DMS 273 (cell line): ENCODE data around the gene HOXB4.
A peak's percentile ranks its signal among the peaks of the same experiment; 100 is the strongest.

Experiments used
- DNase-seq: peaks from one replicate; lab custom pipeline; 2025; ENCODE audit not compliant: unreplicated experiment; lab: John Stamatoyannopoulos, UW

Gene HOXB4

DNA sequence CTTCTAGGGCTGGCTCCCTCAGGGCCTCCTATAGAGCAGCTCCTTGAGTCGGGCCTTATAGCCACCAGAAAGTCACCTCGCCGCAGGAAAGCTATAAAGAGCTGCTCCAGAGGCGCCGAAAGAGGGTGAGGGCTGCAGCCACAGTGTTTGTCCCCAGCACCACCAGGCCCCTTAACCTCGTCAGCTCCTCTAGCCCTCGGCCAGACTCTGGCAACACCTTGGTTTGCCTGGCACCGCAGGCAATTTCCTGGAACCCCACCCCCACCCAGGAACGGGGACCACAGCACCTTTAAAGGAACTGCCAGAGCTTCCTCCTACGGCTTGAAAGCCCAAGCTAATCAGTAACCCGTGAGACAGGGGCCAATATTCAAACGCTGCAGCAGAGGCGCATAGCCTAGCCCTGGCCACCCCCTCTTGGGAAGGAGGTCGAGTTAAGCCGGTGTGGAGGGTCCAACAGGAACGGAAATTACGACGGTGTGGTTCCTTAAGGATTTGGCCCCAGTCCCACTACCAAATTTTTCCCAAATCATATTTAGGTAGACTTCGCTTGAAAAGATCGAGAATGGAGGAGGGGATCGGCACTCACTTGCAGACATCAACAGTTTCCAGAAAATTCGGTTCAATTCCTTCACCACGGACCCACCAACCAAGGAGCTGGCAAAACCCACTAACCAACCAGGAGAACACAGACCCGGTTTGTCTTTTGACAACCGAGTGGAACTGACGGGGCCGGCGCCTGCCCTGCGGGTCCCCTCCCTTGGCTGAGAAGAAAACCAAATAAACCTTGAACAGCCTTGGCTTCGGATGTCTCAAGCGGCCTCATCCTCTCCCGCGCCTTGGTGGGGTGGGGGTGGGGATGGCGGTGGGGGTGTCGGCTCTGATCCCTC is 23.6 kb upstream of the HOXB4 start:
- no peak for DNase-seq

GRCh38 chr17:48601207-48601538 is 23.0 kb upstream of the HOXB4 start:
- DNase-seq, result no peak

GRCh38 chr17:48600244-48601098 is 22.3 kb upstream of the HOXB4 start:
- no peak for DNase-seq

DNA sequence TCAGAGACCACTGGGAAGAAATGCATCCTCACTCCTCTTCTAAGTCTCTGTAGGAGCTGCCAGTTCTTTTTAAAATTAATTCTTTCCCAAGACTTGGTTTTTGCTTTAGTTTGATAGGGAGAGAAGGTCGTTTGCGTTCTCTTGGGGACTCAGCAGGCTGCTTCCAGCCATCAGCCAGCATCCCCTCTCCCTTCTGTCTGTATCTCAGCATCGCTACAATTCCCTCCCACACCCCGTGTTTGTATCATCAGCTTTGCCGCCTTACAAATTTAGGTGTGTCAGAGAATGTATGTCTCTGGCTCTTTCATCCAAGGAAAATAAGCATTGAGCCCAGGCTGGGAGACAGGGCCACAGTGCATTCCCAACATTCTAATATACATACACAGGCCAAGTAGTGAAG is 21.2 kb upstream of the HOXB4 start:
- no peak for DNase-seq

- DNase-seq, result no peak
Observed at GRCh38 chr17:48598736-48599135, 20.6 kb upstream of the HOXB4 start.

DNA sequence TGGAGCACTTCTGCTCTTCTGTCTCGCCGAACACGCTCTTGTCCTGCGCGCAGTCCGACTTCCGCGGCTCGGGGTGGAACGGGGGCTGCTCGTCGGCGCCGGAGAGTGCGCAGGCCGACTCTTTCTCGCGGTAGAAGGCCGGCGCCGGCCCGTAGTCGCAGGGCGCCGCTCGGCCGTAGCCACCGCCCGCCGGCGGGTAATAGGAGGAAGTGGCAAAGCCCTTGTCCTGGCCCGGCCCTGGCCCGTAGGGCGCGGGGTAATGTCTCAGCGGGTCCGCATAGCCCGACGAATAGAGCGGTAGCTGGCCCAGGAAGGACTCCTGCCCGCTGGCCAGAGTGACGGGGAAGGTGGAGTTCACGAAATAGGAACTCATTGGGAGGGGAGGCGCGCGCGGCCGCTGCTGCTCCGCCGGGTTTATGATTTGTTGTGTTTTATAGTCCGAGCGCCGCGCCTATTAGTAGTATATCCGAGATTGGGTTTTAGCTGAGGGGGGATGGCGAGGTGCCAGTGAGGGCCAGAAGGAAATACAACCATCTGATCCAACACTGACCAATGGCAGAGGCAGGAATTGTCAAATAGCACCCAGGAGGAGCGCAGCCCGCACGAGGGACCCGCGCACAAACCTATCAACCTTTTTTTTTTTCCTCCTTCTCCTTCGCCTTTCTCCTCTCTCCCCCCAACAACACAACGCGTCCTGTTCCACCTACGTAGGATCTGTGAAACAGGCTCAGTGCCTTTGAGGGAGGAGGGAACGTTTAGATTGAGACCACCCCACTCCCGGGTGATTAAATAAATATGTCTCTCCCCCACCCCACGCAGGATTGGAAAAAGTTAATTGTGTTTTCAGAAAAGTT is 19.9 kb upstream of the HOXB4 start:
- DNase-seq, result peak; percentile 36

DNA sequence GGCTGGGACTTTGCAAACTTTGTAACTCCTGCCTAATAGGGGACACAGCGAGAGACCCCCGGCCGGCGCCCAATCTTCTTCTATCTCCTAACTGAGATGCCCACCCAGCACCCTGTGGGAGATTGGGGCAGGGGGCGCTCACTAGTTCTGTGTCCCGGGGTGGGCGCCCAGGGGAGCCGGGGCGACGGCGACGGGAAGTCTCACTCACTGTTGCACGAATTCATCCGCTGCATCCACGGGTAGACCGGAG is 19.3 kb upstream of the HOXB4 start:
- DNase-seq, result no peak

- no peak for DNase-seq
Observed at GRCh38 chr17:48596735-48597527, 18.8 kb upstream of the HOXB4 start.

GRCh38 chr17:48596000-48596734 is 18.0 kb upstream of the HOXB4 start:
- DNase-seq, result peak; percentile 23

DNA sequence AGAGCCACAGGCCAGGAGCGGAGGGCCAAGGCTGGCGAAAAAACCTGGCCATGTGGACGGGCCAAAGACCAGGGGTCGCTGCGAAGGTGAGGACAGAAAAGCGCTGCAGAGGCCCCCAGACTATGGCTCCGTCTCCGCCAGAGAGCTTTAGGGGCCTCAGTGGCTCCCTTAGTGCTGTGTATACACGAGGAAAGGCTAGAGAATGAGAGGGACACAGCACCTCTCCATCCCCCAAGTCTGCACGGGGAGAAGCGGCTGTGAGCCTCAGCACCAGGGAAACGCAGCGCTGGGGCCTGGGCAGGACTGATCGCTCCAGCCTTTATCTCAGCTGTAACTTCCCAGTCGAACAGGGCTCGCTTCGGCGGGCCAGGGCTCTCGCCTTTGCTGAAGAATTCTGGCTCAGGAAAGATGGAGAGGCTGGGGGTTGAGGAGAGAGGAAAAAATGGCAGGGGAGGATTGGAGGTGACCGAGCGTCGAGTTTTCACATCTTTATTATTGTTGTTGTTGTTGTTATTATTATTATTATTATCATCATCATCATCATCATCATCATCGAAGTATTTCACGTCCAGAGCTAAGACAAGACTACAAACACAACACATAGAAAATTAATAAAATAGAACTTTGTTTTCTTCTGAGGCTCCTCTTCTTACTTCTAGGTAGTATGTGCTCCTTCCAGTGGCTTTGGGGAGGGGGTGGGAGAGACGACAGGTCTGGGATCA is 17.3 kb upstream of the HOXB4 start:
- DNase-seq, result no peak

GRCh38 chr17:48594538-48595277 is 16.6 kb upstream of the HOXB4 start:
- DNase-seq, result no peak

DNA sequence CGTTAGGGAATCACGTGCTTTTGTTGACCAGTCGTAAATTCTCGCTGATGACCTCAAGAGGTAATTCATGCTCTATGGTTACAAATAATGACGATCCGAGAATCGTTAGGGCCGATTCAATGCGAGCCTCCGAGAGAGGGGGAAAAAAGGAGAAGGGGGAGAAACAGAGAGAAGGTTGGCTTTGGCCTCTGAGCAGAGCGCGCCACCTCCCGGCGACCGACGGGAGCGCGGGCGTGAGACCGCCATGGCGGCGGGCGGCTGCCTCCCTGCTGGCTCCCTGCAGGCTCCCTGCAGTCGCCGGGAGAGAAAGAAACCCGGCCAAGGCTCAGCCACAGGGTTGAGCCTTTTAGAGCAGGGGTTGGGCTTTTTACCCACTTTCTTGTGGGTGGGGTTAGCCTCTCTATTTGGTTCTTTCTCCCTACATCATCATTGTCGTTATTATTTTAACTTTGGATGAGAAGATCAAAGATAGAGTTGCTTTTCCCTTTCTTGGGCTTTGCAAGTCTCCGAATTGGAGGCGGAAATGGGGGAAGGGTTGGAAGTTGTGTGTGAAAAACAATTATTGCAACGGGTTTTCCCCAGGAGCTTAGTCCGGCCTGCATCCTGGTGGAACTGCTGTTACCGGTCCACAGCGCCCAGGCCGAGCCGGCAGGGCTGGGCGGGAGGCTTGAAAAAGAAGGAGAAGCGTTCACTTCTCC is 15.8 kb upstream of the HOXB4 start:
- peak; percentile 83 for DNase-seq

DNA sequence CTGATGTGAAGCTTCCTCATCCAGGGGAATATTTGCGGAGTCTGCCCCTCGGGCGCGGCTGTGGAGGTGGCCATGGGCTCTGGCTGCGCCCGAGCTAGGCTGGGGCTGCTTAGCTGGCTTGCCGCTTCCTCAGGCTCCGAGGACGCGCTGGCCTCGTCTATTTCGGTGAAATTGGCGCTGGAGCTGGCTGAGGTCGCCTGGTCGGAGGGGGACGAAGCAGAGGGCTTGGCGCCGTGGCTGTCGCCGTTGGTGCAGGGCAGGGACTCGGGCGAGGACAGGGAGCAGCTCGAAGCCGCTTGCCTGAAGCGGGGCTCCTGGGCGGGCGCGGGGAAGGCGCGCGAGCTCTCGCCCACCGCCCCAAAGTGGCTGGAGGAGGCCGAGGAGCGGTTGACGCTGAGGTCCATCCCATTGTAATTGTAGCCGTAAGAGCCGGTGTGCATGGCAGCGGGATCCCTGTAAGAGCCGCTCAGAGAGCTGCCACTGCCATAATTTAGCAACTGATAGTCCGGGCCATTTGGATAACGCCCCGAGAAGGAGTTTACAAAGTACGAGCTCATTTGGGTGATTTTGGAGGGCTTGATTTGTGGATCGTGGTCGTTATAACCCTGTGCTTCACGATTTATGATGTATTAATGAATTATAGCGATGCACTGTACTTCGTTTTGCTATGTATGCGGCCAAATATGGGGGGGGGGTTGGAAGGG is 15.1 kb upstream of the HOXB4 start, which contains the start of gene HOXB5:
Gene HOXB5 (minus strand): TSS at position 654 of the 704 bp plus-strand sequence. CDS start 97 bp downstream, at position 557.
- peak; percentile 25 for DNase-seq

GRCh38 chr17:48592577-48592976 is 14.4 kb upstream of the HOXB4 start:
- no peak for DNase-seq

DNA sequence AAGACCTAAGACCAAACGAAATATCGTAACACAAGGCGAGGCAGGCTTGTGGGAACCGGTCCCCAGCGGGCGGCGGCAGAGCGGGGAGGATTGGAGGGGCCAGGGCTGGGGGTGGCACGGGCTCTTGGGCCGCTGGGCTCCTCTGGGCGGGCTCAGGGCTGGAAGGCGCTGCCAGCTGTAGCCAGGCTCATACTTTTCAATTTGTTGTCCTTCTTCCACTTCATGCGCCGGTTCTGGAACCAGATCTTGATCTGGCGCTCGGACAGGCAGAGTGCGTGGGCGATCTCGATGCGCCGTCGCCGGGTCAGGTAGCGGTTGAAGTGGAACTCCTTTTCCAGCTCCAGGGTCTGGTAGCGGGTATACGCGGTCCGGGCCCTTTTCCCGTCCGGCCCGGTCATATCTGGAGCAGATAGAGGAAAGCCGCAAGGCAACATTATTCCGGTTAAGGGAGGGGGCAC is 13.9 kb upstream of the HOXB4 start:
- no peak for DNase-seq

DNA sequence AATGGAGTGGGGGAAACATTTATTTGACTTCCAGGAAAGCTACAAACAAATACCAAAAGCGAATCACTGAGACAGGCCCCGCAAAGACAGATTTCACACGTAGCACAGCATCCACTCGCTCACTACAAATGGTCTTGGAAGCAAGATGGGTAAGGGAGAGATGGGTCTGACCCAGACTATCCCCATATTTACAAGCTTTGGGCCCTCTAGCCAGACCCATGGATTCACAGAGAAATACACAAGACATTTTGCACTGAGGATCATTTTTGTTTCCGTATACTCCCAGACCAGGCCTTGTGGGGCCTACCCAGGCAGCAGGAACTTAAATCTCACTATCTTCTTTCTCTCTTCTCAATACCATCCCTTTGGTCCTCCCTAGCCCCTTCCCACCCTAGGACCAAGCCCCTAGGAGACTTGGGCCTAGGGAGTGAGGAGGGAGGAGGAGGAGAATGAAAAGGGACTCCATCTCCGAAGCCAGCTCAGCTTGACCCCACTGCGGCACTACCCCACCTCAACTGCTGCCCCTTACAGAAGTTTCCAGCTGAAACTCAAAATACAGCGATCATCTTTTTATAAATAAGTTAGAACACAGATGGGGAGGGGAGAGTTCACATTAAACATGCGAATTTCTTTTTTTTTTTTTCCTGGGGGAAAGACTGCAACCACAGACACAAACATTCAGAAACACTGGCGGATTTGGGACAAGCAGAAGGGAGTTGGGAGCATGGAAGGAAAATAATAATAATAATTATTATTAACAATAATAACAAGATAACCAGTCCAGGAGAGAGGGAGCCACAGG is 13.3 kb upstream of the HOXB4 start:
- DNase-seq, result no peak
